ENCODE results near the gene PPM1N. TPM values are rescaled to one million over a fixed set of nuclear protein-coding genes. Genes with fewer than 3 reads are reported as not detected.
A peak's percentile ranks its signal among the peaks of the same experiment; 100 is the strongest.

The PPM1N gene
- total and polyA plus RNA-seq, 2 of the 13 experiments (the other 11 are each of a cell fraction or from before 2014, with no cell fraction given) = 0.31 to 1.8 TPM

DNA sequence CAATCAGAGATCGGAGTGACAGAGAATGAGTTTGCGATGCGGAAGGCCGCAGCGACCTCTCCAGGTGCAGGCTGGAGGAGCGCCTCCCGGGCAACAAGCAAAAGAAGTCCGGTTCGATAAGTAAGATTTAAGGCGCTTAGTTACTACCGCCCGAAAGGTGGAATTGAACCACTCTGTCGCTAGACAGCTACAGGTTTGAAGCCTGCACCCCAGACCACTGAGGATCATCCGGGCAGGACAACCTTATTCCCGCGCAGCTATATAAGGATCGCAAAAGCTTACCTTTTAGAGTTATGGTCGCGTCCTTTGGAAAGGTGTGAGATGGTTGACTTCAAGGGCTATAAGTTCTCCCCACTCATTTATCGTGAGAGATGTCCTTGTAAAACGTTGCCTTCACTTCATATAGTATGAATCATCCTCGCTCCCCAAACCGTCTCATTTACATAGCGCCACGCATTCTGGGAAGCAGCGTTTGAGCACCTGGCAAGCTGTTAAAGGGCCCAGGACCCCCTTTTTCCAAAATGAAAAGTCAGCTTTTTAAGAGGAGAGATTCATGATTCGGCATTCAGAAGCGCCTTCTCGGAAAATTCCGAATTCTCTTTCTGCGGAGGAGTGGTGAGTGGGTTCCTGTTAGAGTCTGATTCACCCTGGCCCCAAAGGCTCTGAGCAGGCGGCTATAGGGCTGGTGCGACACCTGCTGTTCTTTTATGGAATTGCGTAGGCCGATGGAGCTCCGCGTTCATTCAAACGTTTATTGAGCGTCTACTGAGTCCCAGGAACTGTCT, 19.6 kb upstream of the PPM1N start (continued):
- TF ChIP-seq, protein P1, sequence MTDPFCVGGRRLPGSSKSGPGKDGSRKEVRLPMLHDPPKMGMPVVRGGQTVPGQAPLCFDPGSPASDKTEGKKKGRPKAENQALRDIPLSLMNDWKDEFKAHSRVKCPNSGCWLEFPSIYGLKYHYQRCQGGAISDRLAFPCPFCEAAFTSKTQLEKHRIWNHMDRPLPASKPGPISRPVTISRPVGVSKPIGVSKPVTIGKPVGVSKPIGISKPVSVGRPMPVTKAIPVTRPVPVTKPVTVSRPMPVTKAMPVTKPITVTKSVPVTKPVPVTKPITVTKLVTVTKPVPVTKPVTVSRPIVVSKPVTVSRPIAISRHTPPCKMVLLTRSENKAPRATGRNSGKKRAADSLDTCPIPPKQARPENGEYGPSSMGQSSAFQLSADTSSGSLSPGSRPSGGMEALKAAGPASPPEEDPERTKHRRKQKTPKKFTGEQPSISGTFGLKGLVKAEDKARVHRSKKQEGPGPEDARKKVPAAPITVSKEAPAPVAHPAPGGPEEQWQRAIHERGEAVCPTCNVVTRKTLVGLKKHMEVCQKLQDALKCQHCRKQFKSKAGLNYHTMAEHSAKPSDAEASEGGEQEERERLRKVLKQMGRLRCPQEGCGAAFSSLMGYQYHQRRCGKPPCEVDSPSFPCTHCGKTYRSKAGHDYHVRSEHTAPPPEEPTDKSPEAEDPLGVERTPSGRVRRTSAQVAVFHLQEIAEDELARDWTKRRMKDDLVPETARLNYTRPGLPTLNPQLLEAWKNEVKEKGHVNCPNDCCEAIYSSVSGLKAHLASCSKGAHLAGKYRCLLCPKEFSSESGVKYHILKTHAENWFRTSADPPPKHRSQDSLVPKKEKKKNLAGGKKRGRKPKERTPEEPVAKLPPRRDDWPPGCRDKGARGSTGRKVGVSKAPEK (CRISPR knock-in tag; IDR thresholded peaks at IDR 0.05; ENCODE audit: borderline replicate concordance) = no peak
- TF ChIP-seq, protein P2, sequence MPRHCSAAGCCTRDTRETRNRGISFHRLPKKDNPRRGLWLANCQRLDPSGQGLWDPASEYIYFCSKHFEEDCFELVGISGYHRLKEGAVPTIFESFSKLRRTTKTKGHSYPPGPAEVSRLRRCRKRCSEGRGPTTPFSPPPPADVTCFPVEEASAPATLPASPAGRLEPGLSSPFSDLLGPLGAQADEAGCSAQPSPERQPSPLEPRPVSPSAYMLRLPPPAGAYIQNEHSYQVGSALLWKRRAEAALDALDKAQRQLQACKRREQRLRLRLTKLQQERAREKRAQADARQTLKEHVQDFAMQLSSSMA (CRISPR knock-in tag; IDR thresholded peaks at IDR 0.05) = no peak
- TF ChIP-seq MYNN (CRISPR knock-in tag; IDR thresholded peaks at IDR 0.05; ENCODE audit: low read depth) (no peak; the same call in 1 of the 2 replicates), NONO (IDR thresholded peaks at IDR 0.05) (no peak), NONO (CRISPR knock-in tag; conservative IDR thresholded peaks at IDR 0.05) (peak; percentile 78), ZNF703 (CRISPR knock-in tag; IDR thresholded peaks at IDR 0.05; ENCODE audit: borderline replicate concordance) (no peak), ZNF614 (CRISPR knock-in tag; IDR thresholded peaks at IDR 0.05; ENCODE audit: borderline replicate concordance) (peak; percentile 92), RXRB (CRISPR knock-in tag; IDR thresholded peaks at IDR 0.05; ENCODE audit: borderline replicate concordance) (peak; percentile 63), IRF2 (CRISPR knock-in tag; IDR thresholded peaks at IDR 0.05) (peak; percentile 83; the same call in 1 of the 2 replicates), KMT2A (CRISPR knock-in tag; IDR thresholded peaks at IDR 0.05) (no peak), POLR2AphosphoS5 (IDR thresholded peaks at IDR 0.05; ENCODE audit: low read depth, low read length) (no peak), PLRG1 (conservative IDR thresholded peaks at IDR 0.05) (no peak), ZNF747 (CRISPR knock-in tag; IDR thresholded peaks at IDR 0.05; ENCODE audit: borderline replicate concordance) (peak; percentile 71; the same call in 1 of the 2 replicates), KDM3A (CRISPR knock-in tag; IDR thresholded peaks at IDR 0.05; ENCODE audit: low read depth) (peak; percentile 74), ZNF567 (CRISPR knock-in tag; IDR thresholded peaks at IDR 0.05; ENCODE audit: borderline replicate concordance) (no peak), NR1H2 (CRISPR knock-in tag; IDR thresholded peaks at IDR 0.05; ENCODE audit: borderline replicate concordance, low read depth) (no peak), PHF21A (CRISPR knock-in tag; IDR thresholded peaks at IDR 0.05) (peak; percentile 81), ZNF563 (CRISPR knock-in tag; IDR thresholded peaks at IDR 0.05) (no peak), NKX3-1 (CRISPR knock-in tag; IDR thresholded peaks at IDR 0.05) (0 out of 2 replicates have a peak, but pooled peaks have one; percentile 76), ZNF10 (CRISPR knock-in tag; IDR thresholded peaks at IDR 0.05; ENCODE audit: borderline replicate concordance, low read depth) (no peak)
- TF ChIP-seq, protein P3, sequence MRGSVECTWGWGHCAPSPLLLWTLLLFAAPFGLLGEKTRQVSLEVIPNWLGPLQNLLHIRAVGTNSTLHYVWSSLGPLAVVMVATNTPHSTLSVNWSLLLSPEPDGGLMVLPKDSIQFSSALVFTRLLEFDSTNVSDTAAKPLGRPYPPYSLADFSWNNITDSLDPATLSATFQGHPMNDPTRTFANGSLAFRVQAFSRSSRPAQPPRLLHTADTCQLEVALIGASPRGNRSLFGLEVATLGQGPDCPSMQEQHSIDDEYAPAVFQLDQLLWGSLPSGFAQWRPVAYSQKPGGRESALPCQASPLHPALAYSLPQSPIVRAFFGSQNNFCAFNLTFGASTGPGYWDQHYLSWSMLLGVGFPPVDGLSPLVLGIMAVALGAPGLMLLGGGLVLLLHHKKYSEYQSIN (CRISPR knock-in tag; IDR thresholded peaks at IDR 0.05; ENCODE audit: borderline replicate concordance) = no peak
- TF ChIP-seq, protein P4, sequence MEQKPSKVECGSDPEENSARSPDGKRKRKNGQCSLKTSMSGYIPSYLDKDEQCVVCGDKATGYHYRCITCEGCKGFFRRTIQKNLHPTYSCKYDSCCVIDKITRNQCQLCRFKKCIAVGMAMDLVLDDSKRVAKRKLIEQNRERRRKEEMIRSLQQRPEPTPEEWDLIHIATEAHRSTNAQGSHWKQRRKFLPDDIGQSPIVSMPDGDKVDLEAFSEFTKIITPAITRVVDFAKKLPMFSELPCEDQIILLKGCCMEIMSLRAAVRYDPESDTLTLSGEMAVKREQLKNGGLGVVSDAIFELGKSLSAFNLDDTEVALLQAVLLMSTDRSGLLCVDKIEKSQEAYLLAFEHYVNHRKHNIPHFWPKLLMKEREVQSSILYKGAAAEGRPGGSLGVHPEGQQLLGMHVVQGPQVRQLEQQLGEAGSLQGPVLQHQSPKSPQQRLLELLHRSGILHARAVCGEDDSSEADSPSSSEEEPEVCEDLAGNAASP (CRISPR knock-in tag; IDR thresholded peaks at IDR 0.05; ENCODE audit: borderline replicate concordance) = peak; percentile 57; the same call in 1 of the 2 replicates
- TF ChIP-seq, protein P5, sequence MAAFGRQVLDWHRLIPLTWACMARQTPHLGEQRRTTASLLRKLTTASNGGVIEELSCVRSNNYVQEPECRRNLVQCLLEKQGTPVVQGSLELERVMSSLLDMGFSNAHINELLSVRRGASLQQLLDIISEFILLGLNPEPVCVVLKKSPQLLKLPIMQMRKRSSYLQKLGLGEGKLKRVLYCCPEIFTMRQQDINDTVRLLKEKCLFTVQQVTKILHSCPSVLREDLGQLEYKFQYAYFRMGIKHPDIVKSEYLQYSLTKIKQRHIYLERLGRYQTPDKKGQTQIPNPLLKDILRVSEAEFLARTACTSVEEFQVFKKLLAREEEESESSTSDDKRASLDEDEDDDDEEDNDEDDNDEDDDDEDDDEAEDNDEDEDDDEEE (CRISPR knock-in tag; IDR thresholded peaks at IDR 0.05) = no peak; the same call in 1 of the 2 replicates
